Ovary (tissue), 3 donors: ENCODE data around the gene PHLDB2.

Source experiments
- EP300 ChIP-seq: sonication (generic); formaldehyde crosslinking; IDR thresholded peaks from one replicate; pipeline ENCODE4 v1.6.1; 2017; ENCODE audit warnings: antibody characterized with exemption
- POLR2A ChIP-seq: fragments of 450-650 bp; IDR thresholded peaks from one replicate; pipeline ENCODE4 v1.6.1; 2017; ENCODE audit warnings: antibody characterized with exemption, mild to moderate bottlenecking, moderate library complexity
- TF ChIP-seq, protein P1 (sequence below), 3 donors: fragments of 450-650 bp in 2 of 3; fragments of 200-600 bp in 1 of 3; IDR thresholded peaks; one replicate each; pipeline versions ENCODE4 v1.5.1 to v1.8.0; 2016 to 2022; ENCODE audit warnings: antibody characterized with exemption in 3 of 3, mild to moderate bottlenecking in 1 of 3
- donor health status: DM: no; HTN: no; CAD: no.

DNA sequence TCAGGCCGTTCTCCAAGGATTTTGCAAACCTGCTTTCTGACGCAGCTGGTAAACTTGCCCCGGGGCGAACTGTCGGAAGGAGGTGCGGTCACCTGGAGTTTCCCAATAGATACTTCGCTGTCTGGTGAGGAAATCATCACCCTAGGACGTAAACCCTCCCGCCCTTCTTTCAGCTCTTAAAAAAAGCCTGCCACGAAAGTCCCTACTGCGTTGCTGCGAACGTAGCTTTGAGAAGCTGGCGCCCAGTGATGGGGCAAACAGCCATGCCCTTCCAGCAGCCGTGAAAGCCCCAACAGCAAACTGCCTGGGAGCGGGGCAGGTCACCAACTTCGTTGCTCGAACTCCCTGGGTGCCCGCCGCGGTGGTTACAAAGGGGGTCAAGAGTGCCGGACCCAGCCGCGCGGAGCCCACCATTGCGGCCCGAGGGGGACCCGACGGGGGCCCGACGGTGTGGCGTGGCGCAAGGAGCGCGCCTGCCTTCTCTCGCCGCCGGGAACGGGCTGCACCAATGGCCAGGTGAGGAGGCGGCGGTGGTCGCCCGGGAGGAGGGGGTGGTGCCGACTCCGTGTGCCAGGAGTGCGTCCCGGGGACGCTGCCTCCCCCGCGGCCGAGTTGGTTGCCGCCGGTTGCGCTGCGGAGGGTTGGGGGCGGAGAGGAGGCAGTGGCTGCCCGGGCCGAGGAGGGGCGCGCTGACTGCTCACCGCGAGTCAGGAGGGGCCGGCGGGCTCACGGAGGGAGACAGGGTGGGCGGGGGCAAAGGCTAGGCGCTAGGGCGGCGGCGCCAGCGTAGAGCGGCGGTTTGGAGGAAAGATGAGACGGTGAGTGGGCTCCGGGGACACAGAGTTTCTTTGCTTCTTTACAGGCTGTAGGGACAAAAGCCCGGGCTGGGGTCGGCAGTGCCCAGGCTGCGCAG, at the start of gene PHLDB2:
- TF ChIP-seq, protein P1, sequence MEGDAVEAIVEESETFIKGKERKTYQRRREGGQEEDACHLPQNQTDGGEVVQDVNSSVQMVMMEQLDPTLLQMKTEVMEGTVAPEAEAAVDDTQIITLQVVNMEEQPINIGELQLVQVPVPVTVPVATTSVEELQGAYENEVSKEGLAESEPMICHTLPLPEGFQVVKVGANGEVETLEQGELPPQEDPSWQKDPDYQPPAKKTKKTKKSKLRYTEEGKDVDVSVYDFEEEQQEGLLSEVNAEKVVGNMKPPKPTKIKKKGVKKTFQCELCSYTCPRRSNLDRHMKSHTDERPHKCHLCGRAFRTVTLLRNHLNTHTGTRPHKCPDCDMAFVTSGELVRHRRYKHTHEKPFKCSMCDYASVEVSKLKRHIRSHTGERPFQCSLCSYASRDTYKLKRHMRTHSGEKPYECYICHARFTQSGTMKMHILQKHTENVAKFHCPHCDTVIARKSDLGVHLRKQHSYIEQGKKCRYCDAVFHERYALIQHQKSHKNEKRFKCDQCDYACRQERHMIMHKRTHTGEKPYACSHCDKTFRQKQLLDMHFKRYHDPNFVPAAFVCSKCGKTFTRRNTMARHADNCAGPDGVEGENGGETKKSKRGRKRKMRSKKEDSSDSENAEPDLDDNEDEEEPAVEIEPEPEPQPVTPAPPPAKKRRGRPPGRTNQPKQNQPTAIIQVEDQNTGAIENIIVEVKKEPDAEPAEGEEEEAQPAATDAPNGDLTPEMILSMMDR (IDR thresholded peaks at IDR 0.05) = no peak
- peak; percentile 32 for TF ChIP-seq EP300
- peak; percentile 7 for TF ChIP-seq POLR2A
